Superior temporal gyrus (tissue), 1 donor: ENCODE measurements around the gene KCTD8.
"Not testable (repeated sequence)": the region's sequence is repeated elsewhere in the genome, so short reads cannot be mapped to it uniquely, and the experiment has no call there.

ENCODE experiments used
- DNase-seq: peaks from one replicate; pipeline ENCODE4 v3.0.0-alpha.2; 2016; ENCODE audit errors: extremely low spot score

The KCTD8 gene

GRCh38 chr4:44326741-44327140 is 121.9 kb downstream of the KCTD8 start:
- peak; percentile 46 for DNase-seq

- no peak for DNase-seq
Measured at GRCh38 chr4:44320833-44321232, 127.8 kb downstream of the KCTD8 start.

- DNase-seq: no peak
Measured at GRCh38 chr4:44319129-44319528, 129.5 kb downstream of the KCTD8 start.

GRCh38 chr4:44313702-44314101 is 134.9 kb downstream of the KCTD8 start:
- DNase-seq: no peak

GRCh38 chr4:44287505-44287904 is 161.1 kb downstream of the KCTD8 start:
- no peak for DNase-seq

- no peak for DNase-seq
Measured at GRCh38 chr4:44279469-44279868, 169.1 kb downstream of the KCTD8 start.

GRCh38 chr4:44279066-44279465 is 169.5 kb downstream of the KCTD8 start:
- DNase-seq: no peak

- peak; percentile 53 for DNase-seq
Measured at GRCh38 chr4:44257461-44257860, 191.1 kb downstream of the KCTD8 start.

- DNase-seq: peak; percentile 61
Measured at GRCh38 chr4:44256414-44256813, 192.2 kb downstream of the KCTD8 start.

- no peak for DNase-seq
Measured at GRCh38 chr4:44237643-44238042, 211.0 kb downstream of the KCTD8 start.

GRCh38 chr4:44235897-44236296 is 212.7 kb downstream of the KCTD8 start:
- DNase-seq: no peak

GRCh38 chr4:44232262-44232661 is 216.3 kb downstream of the KCTD8 start:
- no peak for DNase-seq

- DNase-seq: no peak
Measured at GRCh38 chr4:44231006-44231405, 217.6 kb downstream of the KCTD8 start.

GRCh38 chr4:44228326-44228725 is 220.3 kb downstream of the KCTD8 start:
- no peak for DNase-seq

- DNase-seq: no peak
Measured at GRCh38 chr4:44221407-44221806, 227.2 kb downstream of the KCTD8 start.

GRCh38 chr4:44210750-44211149 is 237.9 kb downstream of the KCTD8 start:
- no peak for DNase-seq

GRCh38 chr4:44196796-44197195 is 251.8 kb downstream of the KCTD8 start:
- DNase-seq: no peak

- DNase-seq: no peak
Measured at GRCh38 chr4:44194365-44194764, 254.2 kb downstream of the KCTD8 start.

GRCh38 chr4:44186850-44187246 is 261.8 kb downstream of the KCTD8 start:
- DNase-seq: no peak

GRCh38 chr4:44186096-44186849 is 262.3 kb downstream of the KCTD8 start:
- no peak for DNase-seq

- DNase-seq: not testable (repeated sequence)
Measured at GRCh38 chr4:44181491-44182349, 266.9 kb downstream of the KCTD8 start.

- DNase-seq: not testable (repeated sequence)
Measured at GRCh38 chr4:44167766-44168165, 280.8 kb downstream of the KCTD8 start.

- no peak for DNase-seq
Measured at GRCh38 chr4:44165938-44166337, 282.7 kb downstream of the KCTD8 start.
